HCT116 (cell line): ENCODE results near the gene F11R. TPM values are rescaled to one million over a fixed set of nuclear protein-coding genes. Genes with fewer than 3 reads are reported as not detected.

Experiments
- ATAC-seq: fragments of 200-7000 bp; cut with Tn5 transposase; 2 replicates; pipeline ENCODE4 v1.9.1; 2020; ENCODE audit warnings: mild to moderate bottlenecking, moderate library complexity
- Bru-seq: library from RNA; stranded (reverse); fragments of 400-500 nt; gene quantifications from one replicate; lab custom pipeline; 2021; lab: Mats Ljungman, UMichigan
- BruChase-seq, 2 experiments: library from RNA; stranded (reverse); fragments of 400-500 nt; gene quantifications; one replicate each; lab custom pipeline; 2021; lab: Mats Ljungman, UMichigan
- BruUV-seq: library from RNA; stranded (reverse); fragments of 400-500 nt; replicated peaks from 2 replicates; lab custom pipeline; 2021; lab: Mats Ljungman, UMichigan
- CTCF ChIA-PET: fragments of 300-600 bp; sonication (Branson Sonifier 250); formaldehyde crosslinking; loops from one replicate; lab custom pipeline; 2021; ENCODE audit warnings: antibody characterized with exemption; lab: Charles Lee
- POLR2A ChIA-PET: fragments of 300-600, 350-600 bp; sonication (Branson Sonifier 250); formaldehyde crosslinking; loops from one replicate; lab custom pipeline; 2021; ENCODE audit warnings: antibody characterized with exemption; lab: Charles Lee
- RAD21 ChIA-PET, 2 experiments: fragments of 300-600 bp; sonication (Branson Sonifier 250); formaldehyde crosslinking; loops; one replicate each; lab custom pipeline; 2023; ENCODE audit warnings: low total read pairs in 2 of 2; ENCODE audit not compliant: uncharacterized antibody in 2 of 2, unreplicated experiment in 2 of 2, low non-redundant PET in 1 of 2; lab: Charles Lee
- DNase-seq: peaks from one replicate; pipeline ENCODE4 v3.0.0-alpha.2; 2010; ENCODE audit warnings: low read depth, low spot score
- H2AFZ ChIP-seq: fragments of 200-600 bp; shearing (Covaris generic), sonication (generic); 2 replicates; pipeline ENCODE4 v1.6.1; 2017; ENCODE audit warnings: low read depth, mixed run types, mixed read lengths, antibody characterized with exemption, low read length; ENCODE audit not compliant: poor library complexity, severe bottlenecking
- H3K27ac ChIP-seq: 2 replicates; pipeline ENCODE4 v1.5.1; 2012; ENCODE audit warnings: low read depth, low read length
- H3K27me3 ChIP-seq: fragments of 200-600 bp; sonication (generic); 2 replicates; pipeline ENCODE4 v1.6.1; 2016; ENCODE audit warnings: mixed run types, low read length, mixed read lengths; ENCODE audit not compliant: insufficient read depth
- H3K36me3 ChIP-seq, 2 experiments: fragments of 200-500 bp in 1 of 2; fragments of 200-600 bp in 1 of 2; sonication (Bioruptor generic) in 1 of 2; sonication (generic) in 1 of 2; 2 replicates each; pipeline versions ENCODE4 v1.5.1 to v1.6.1; 2014 to 2016; ENCODE audit warnings: low read length in 2 of 2, inconsistent platforms in 1 of 2, mixed read lengths in 1 of 2, mixed run types in 1 of 2; ENCODE audit not compliant: insufficient read depth in 2 of 2, control insufficient read depth in 1 of 2
- H3K4me1 ChIP-seq, 2 experiments: fragments of 200-600 bp in 1 of 2; sonication (generic) in 1 of 2; 2 replicates each; pipeline versions ENCODE4 v1.5.1 to v1.6.1; 2012 to 2017; ENCODE audit warnings: low read length in 2 of 2, inconsistent platforms in 1 of 2, mild to moderate bottlenecking in 1 of 2, mixed read lengths in 1 of 2, mixed run types in 1 of 2, moderate library complexity in 1 of 2; ENCODE audit not compliant: insufficient read depth in 2 of 2, control insufficient read depth in 1 of 2
- H3K4me2 ChIP-seq: fragments of 200-600 bp; sonication (generic); 2 replicates; pipeline ENCODE4 v1.6.1; 2017; ENCODE audit warnings: mixed run types, low read length, mixed read lengths
- H3K4me3 ChIP-seq, 2 experiments: fragments of 200-600 bp in 1 of 2; sonication (generic) in 1 of 2; replicated peaks in 1 of 2; 2 replicates each; pipeline ENCODE4 v1.5.1; 2011 to 2016; ENCODE audit warnings: low read length in 2 of 2, control low read depth in 1 of 2, low read depth in 1 of 2, mild to moderate bottlenecking in 1 of 2, mixed read lengths in 1 of 2, mixed run types in 1 of 2
- H3K79me2 ChIP-seq: fragments of 200-600 bp; sonication (generic); 2 replicates; pipeline ENCODE4 v1.6.1; 2017; ENCODE audit warnings: mild to moderate bottlenecking, mixed run types, low read length, moderate library complexity, mixed read lengths; ENCODE audit not compliant: insufficient read depth
- H3K9ac ChIP-seq: fragments of 200-600 bp; sonication (generic); 2 replicates; pipeline ENCODE4 v1.6.1; 2016; ENCODE audit warnings: low read length, mixed read lengths
- H3K9me2 ChIP-seq: fragments of 200-600 bp; sonication (generic), shearing (Covaris generic); 2 replicates; pipeline ENCODE4 v1.6.1; 2017; ENCODE audit warnings: mixed run types, mild to moderate bottlenecking, moderate library complexity; ENCODE audit not compliant: insufficient read depth
- H3K9me3 ChIP-seq, 2 experiments: fragments of 200-500 bp in 1 of 2; fragments of 200-600 bp in 1 of 2; sonication (Bioruptor generic) in 1 of 2; sonication (generic) in 1 of 2; 2 replicates each; pipeline ENCODE4 v1.6.1; 2014 to 2017; ENCODE audit warnings: low read length in 2 of 2, mixed read lengths in 2 of 2, inconsistent platforms in 1 of 2, low read depth in 1 of 2, mild to moderate bottlenecking in 1 of 2, mixed run types in 1 of 2, moderate library complexity in 1 of 2; ENCODE audit not compliant: control insufficient read depth in 1 of 2, insufficient read depth in 1 of 2
- H4K20me1 ChIP-seq: fragments of 200-600 bp; sonication (generic), shearing (Covaris generic); 2 replicates; pipeline ENCODE4 v1.6.1; 2017; ENCODE audit warnings: mixed run types, mild to moderate bottlenecking, moderate library complexity; ENCODE audit not compliant: insufficient read depth
- EGR1 ChIP-seq: IDR thresholded peaks from 2 replicates; pipeline ENCODE4 v1.6.1; 2012; ENCODE audit warnings: low read depth
- POLR2AphosphoS5 ChIP-seq: IDR thresholded peaks from 2 replicates; pipeline ENCODE4 v1.6.1; 2011; ENCODE audit warnings: mild to moderate bottlenecking, low read depth, low read length, moderate library complexity
- TCF7L2 ChIP-seq: IDR thresholded peaks from 2 replicates; pipeline ENCODE4 v1.7.0; 2011; ENCODE audit warnings: borderline replicate concordance, inconsistent platforms; ENCODE audit not compliant: insufficient read depth, insufficient read length; ENCODE audit errors: extremely low read depth
- intact Hi-C: fragments of 100-400 bp; cut with micrococcal nuclease; formaldehyde crosslinking; loops from 2 replicates; pipeline ENCODE4 v1.10.0; 2022
- long read RNA-seq: library from polyadenylated mRNA; unstranded; transcript quantifications from one replicate; pipeline ENCODE4 v2.0.0, GENCODE V29; 2021; ENCODE audit not compliant: unreplicated experiment
- polyA plus RNA-seq: library from polyadenylated mRNA; unstranded; fragments of >200 nt; gene quantifications from 2 replicates; pipeline ENCODE4 v1.2.1, GENCODE V29; 2012; ENCODE audit warnings: missing spikeins
- total RNA-seq: library from RNA; stranded (reverse); gene quantifications from one replicate; pipeline ENCODE4 v1.2.1, GENCODE V29; 2021; ENCODE audit not compliant: unreplicated experiment
- TF ChIP-seq, protein P1 (sequence below), 3 experiments: fragments of 200-600 bp in 1 of 3; sonication (generic) in 1 of 3; IDR thresholded peaks in 2 of 3; conservative IDR thresholded peaks in 1 of 3; 2 replicates each; pipeline ENCODE4 v1.5.1; 2012 to 2017; ENCODE audit warnings: low read depth in 2 of 3, low read length in 2 of 3, antibody characterized with exemption in 1 of 3, borderline replicate concordance in 1 of 3, control low read depth in 1 of 3, mild to moderate bottlenecking in 1 of 3, mixed read lengths in 1 of 3, mixed run types in 1 of 3, moderate library complexity in 1 of 3; ENCODE audit not compliant: insufficient read depth in 1 of 3

Gene F11R
- total RNA-seq = 86.7 TPM
- 127 and 147 TPM in 2 replicates for polyA plus RNA-seq
- percentile 95 among the genes with signal in this experiment for Bru-seq, nascent RNA
- BruChase-seq, experiment 1, labeled RNA remaining after a 6-hour chase = percentile 100 among the genes with signal in this experiment
- percentile 99 among the genes with signal in this experiment for BruChase-seq, experiment 2, labeled RNA remaining after a 2-hour chase
- long read RNA-seq, partial matches to known transcripts = 0 of 52 reads
- long read RNA-seq, other reads (novel, unspliced or antisense) = 52 of 52 reads

DNA sequence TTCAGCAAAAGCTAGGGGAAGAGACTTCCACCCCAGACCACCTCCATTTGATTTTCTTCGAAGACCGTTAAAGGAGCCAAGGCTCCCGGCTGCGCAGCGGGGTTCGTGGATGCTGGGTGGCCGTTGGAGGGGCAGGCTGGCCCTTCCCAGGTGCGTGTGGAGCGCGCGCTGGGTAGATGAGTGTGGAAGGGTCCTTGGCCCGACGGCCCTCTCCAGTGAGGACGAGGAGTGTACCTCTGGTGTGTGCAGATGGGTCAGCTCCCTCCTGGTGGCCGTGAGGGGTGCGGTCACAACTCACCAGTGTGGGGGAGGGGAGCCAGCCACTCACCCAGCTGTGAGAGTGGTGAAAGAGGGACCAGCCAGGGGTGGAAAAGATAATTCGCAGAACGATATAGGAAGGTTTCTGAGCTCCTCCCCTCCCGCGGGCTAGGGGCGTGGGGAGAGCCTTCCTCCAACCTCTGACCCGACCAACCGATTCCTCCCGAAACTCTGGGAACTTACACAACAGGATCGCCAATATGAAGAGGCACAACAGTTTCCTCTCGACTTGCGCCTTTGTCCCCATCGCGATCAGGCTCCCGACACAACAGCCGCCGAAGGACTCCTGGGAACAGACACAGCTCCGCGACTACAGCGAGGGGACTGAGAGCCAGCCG, at the start of gene F11R:
TSS of gene F11R (minus strand) at position 644 of the 656 bp plus-strand sequence. CDS start at position 565, 79 bp downstream.
- peaks cover 18 to 45% of the 10 kb centered on the region in 2 experiments for H3K4me1 ChIP-seq
- ATAC-seq (peak; percentile 53), DNase-seq (no peak)
- peaks cover 48% of the 10 kb centered on the region for H3K79me2 ChIP-seq
- CTCF ChIA-PET = interaction anchor here (1.0 to 3.0 kb wide), 9 partner anchors 12 to 345 kb away, joined by 3 to 19 read pairs (median 5); partner anchors contain the start of genes ITLN2 and TSTD1
- RAD21 ChIA-PET = interaction anchor here (0.9 to 1.2 kb wide), 2 partner anchors 23 to 25 kb away, joined by 4 to 5 read pairs; partner anchors contain the start of gene USF1 (in 1 of the 2)
- peak within 1 kb of the TSS; percentile 95 for H3K4me2 ChIP-seq
- TF ChIP-seq, protein P1, sequence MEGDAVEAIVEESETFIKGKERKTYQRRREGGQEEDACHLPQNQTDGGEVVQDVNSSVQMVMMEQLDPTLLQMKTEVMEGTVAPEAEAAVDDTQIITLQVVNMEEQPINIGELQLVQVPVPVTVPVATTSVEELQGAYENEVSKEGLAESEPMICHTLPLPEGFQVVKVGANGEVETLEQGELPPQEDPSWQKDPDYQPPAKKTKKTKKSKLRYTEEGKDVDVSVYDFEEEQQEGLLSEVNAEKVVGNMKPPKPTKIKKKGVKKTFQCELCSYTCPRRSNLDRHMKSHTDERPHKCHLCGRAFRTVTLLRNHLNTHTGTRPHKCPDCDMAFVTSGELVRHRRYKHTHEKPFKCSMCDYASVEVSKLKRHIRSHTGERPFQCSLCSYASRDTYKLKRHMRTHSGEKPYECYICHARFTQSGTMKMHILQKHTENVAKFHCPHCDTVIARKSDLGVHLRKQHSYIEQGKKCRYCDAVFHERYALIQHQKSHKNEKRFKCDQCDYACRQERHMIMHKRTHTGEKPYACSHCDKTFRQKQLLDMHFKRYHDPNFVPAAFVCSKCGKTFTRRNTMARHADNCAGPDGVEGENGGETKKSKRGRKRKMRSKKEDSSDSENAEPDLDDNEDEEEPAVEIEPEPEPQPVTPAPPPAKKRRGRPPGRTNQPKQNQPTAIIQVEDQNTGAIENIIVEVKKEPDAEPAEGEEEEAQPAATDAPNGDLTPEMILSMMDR (IDR thresholded peaks at IDR 0.05 in 2 of 3, conservative IDR thresholded peaks at IDR 0.05 in 1 of 3; ENCODE audit: borderline replicate concordance in 1 of 3, insufficient read depth in 1 of 3, low read depth in 2 of 3, low read length in 2 of 3) = peak in 2 of 3 experiments; percentile 23 to 34; a peak in 4 of 6 replicates
- TF ChIP-seq POLR2AphosphoS5 = peak; percentile 81; the same call in 1 of the 2 replicates
- no peak for TF ChIP-seq EGR1
- TF ChIP-seq TCF7L2 = no peak
- H3K27ac ChIP-seq = peak within 1 kb of the TSS; percentile 68
- H3K36me3 ChIP-seq = peaks cover 0 to 2% of the 10 kb centered on the region in 2 experiments; a peak in 1 of 4 replicates
- POLR2A ChIA-PET = interaction anchor here (0.6 to 3.0 kb wide), 19 partner anchors 8 to 163 kb away, joined by 3 to 24 read pairs (median 5); partner anchors contain the start of genes DEDD, NECTIN4, TSTD1 and USF1
- intact Hi-C loops = loop anchor here (1.0 to 5.0 kb wide), 3 partner anchors 77 to 132 kb away; partner anchors contain the start of genes KLHDC9, NIT1, PFDN2 and UFC1
- peak within 1 kb of the TSS; percentile 96 to 97 for H3K4me3 ChIP-seq
- H2AFZ ChIP-seq = no peak within 1 kb of the TSS
- no peaks in the 10 kb centered on the region for H3K9me3 ChIP-seq
- peak within 1 kb of the TSS; percentile 98 for H3K9ac ChIP-seq
- H3K9me2 ChIP-seq = no peaks in the 10 kb centered on the region
- H4K20me1 ChIP-seq = 0 out of 2 replicates have a peak, but pooled peaks cover 5% of the 10 kb centered on the region
- TSS peak; percentile 75 for BruUV-seq
- no peaks in the 10 kb centered on the region for H3K27me3 ChIP-seq
